HG02973 (cell line): ENCODE measurements around the gene SMTNL2.
"Not testable (repeated sequence)": the region's sequence is repeated elsewhere in the genome, so short reads cannot be mapped to it uniquely, and the experiment has no call there.

Experiments
- ATAC-seq: cut with Tn5 transposase; IDR thresholded peaks from one replicate; pipeline ENCODE4 v1.9.1; 2021; ENCODE audit warnings: moderate library complexity; ENCODE audit not compliant: unreplicated experiment

SMTNL2 gene

DNA sequence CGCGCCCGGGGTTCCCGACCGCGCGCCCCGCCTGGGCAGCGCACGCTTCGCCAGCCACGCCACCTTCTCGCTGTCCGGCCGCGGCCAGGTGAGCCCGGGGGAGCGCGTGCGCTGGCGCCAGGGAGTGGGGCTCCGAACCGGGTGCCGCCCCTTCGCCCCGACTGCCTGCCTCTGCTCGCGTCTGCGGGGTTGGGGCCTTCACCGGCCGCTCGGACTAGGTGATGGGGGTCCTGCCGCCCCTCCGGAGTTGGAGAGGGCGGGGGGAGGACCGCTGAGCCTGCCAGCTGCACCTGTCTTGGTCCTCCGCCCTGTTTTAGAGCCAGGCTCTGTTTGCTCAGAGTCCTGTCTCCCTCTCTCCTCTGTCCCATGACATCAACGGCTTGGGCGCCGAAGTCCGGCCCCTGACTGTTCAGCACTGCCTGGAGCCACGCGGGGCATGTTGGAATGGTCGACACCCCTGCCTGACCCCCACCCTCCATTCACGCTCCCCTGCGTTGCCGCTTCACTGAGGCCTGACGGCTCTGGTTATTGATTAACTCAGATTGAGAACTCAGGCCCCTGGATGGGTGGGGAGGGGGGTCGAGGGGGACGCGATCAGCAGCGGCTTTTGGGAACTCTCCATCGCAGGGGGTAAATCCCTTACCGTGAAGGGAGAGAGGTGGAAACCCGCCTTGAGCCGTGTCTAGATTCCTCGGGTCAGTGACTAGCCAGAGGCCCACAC is 748 bp downstream of the SMTNL2 start:
- no peak for ATAC-seq

DNA sequence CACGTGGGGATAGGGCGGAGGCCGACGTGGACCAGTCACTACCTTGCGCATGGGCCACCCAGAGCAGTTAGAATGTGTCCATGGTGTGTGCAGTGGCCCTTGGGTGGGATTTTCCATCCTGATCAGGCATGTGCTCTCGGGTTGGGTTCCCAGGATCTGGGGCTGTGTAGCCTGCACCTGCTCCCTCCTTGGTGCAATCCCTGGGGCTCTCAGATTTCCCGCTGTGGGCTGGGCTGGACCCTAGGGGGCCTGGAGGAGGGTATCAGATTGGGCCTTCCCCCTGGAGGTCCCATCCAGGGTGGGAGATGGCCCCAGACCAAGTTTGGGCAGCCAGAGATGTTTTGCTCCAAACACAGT is 1.3 kb downstream of the SMTNL2 start:
- no peak for ATAC-seq

DNA sequence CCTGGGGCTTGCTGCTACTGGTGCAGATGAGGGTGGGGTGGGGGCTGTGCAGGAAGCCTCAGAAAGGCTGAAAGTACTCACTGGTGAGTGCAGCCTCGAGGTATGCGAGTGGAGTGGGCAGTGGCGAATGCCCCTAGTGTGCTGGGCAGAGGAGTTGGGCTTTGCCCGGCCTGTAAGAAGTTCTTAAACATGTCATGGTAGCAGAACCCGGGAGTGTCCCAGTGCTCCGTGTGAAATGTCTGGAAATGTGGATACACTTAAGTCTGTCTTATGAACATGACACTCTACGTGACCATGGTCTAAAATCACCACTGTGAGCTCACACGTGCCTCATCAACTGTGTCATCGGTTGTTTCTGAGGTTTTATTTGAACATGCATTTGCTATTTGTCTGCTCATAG is 1.7 kb downstream of the SMTNL2 start:
- no peak for ATAC-seq

DNA sequence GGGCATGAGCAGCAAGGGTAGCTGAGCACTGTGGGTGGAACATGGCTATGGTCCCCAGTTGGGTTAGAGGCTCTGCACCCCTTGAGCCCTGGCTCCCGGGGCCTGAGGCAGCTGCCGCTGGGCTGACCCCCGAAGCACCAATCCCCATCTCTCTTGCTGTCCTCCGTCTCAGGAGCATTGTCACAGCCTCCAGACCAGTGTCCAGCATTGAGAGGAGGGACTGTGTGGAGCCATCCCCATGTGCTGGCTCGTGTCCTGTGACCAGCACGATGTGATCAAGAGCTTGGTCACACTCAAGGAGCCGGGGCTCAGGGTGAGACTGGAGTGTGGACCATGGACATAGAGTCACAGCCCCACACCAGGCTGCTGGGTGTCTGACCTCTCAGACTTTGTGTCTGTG is 2.9 kb downstream of the SMTNL2 start:
- no peak for ATAC-seq

DNA sequence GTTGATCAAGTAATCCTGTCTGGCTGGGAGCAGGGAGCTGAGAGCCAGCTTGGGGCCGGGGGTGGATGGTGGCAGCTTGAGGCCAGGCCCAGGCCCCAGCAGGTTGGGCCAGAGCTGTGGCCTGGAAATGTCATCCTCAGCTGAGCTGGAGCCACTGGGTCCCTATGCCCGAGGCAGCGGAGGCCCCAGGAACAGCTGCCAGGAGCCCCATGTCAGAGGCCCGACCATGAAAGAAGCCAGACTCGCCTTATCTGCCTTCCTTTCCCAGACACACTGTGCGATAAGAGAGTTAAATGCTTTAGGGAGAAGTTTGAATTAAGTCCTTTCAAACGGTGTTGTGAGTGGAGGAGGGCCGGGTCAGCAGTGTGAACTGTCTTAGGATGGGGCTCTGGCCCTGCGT is 3.5 kb downstream of the SMTNL2 start:
- no peak for ATAC-seq

DNA sequence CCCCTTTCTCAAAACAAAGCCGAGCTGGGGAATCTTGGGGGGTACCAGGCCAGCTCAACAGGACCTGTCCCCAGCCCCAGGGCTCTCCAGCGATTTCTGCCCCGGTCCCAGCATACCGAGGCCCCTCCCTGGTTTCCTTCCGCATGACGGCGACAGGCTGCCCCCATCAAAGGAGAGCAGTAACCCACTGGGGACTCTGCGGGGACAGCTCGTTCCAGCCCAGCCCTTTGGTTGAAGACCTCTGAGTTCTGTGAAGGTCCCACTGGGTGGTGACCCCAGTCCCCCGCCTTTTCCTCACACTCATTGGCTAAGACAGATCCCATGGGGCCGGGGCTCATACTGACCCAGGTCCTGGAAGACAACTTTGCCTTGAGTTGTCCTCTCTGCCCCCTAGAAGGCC is 4.1 kb downstream of the SMTNL2 start:
- ATAC-seq: no peak

DNA sequence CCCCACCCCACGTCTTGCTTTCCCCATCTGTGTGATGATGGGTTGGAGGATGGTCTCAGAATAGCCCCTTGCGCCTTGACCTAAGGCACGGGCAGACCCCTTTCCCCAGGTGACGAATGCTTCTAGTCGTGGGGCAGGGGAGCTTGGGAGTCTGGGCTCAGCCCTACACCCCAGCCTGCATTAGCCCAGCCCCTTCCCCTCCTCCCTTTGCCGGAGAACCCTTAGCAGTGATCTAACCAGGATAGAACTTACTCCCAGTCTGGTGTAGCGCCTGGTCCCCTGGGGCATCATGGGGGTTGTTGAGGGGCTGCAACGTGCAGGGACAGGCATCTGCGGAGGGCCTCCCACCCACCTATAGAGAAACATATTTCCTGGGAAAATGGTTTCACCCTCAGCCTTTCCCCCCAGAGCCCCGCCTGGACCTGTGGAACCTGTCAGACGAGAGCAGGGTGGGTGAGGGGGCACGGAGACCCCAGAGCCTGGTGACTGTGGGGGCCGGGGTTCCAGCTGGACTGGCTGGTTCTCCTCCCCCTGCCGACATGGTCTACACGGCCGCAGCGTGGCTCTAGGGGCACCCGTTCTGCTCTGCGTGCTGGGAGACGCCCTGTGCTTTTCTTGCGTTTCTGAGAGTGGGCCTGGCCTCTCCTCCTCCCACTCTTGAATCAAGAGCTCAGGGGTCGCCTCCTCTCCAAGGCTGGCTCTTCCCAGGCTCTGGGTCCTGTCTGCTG is 4.7 kb downstream of the SMTNL2 start:
- no peak for ATAC-seq

DNA sequence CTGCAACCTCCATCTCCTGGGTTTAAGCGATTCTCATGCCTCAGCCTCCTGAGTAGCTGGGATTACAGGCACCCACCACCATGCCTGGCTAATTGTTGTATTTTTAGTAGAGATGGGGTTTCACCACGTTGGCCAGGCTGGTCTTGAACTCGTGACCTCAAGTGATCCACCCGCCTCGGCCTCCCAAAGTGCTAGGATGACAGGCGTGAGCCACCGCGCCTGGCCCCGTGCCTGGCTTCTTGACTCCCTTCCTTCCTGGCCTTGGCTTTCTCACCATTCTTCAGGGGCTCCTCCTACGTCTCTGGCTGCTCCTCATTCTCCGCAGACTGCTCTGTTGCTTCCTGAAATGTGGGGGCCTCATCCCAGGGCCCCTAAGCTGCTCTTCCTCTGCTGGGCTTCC is 5.7 kb downstream of the SMTNL2 start:
- ATAC-seq: not testable (repeated sequence)

DNA sequence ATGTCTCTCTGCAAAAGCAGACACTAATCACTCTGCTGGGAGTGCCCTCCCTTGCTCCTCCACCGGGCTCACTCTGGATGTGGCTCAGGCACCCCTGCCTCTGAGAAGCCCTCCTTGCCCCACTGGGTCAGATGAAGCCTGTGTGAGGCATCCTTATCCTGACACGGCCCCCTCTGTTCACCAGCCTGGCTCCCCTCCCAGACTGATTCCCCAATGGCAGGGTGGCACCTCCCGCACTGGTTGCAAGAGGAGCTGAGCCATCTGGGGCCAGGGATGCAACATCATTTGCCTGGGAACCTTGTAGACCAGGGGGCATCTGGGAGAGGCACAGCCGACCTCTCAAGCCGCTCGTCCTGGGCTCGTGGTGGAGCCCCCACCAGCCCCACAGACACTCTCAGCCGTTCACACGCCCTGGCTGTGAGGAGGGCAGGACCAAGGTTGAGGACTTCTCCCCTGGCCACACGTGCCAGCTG is 6.7 kb downstream of the SMTNL2 start:
- no peak for ATAC-seq

DNA sequence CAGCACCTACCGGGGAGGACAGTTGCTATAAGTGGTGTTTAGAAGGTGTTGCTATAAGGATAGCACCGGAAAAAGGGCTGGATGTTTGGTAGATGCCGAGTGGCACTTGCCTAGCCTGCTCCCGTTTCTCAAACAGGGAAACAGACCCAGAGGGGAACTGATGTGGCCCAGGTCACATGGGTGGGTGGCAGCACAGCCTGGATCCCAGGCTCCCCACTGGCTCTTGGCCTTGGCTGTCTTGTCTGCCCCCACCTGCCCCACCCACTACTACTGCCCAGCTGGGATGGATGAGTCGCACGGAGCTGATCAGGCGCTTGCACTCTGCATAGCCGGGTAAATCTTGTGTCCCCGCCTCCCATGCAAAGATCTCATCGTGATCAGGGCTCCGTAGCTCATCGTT is 7.2 kb downstream of the SMTNL2 start:
- no peak for ATAC-seq

DNA sequence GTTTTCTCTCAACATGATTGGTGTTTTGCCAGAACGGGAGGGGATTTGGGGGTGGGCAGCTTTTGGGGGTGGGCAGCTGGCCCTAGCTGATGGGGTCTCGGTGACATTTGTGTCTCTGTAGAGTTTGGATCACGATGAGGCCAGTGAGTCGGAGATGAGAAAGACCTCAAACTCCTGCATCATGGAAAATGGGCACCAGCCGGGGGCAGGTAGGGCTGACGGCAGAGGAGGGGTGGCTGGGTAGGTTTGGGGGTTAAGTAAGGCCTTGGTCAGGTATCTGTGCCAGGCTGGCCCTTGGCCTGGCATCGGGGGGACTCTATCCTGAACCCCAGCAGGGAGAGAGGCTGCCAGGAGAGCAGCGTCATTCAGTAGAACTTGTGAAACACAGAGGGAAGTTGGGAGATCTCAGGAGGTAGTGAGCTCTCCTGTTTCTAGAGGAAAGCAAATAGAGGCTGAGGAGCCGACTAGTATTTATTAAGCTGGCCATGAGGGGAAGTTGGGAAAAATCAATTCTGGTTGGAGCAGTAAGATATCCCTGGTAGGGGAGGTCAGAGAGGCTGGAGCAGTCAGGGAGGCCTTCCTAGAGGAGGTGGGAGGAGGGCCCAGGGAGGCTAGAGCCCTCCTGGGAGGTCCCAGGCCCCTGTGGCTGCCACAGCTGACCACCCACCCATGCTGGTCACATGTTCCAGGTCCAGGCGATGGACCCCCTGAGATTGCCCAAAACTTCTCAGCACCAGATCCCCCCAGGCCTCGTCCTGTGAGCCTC is 8.1 kb downstream of the SMTNL2 start:
- no peak for ATAC-seq

DNA sequence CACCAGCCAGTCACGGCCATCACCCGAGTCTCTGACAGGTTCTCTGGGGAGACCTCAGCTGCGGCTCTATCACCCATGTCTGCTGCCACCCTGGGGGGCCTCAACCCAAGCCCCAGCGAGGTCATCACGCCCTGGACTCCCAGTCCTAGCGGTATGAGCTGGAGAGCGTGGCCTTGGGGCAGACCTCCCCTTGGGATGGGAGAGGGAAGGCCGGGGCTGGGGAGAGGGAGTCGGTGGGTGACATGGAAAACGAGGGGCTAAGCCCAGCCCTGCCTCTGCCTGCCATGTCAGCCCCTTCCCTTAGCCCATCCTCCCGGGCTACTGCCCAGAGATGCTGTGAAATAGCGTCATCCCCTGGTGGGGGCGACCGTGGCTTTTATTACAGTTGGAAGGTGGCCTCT is 8.7 kb downstream of the SMTNL2 start:
- no peak for ATAC-seq

DNA sequence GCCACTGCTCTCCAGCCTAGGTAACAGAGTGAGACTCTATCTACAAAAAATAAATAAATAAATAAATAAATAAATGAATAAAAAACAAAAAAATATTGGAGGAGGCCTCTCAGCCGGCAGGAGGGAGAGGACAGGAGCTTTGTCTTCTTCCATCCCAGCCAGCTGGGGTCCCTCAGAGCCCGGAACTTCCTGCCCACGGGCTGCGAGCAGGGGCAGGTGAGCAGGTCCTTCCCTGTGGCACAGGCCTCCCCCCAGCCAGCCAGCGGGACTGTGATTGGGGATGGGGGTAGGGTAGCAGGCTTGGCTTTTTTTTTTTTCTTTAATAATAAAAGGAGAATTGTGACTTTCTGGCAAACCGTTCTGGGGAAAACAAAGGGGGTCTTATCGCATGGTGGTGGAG is 10.1 kb downstream of the SMTNL2 start:
- no peak for ATAC-seq

DNA sequence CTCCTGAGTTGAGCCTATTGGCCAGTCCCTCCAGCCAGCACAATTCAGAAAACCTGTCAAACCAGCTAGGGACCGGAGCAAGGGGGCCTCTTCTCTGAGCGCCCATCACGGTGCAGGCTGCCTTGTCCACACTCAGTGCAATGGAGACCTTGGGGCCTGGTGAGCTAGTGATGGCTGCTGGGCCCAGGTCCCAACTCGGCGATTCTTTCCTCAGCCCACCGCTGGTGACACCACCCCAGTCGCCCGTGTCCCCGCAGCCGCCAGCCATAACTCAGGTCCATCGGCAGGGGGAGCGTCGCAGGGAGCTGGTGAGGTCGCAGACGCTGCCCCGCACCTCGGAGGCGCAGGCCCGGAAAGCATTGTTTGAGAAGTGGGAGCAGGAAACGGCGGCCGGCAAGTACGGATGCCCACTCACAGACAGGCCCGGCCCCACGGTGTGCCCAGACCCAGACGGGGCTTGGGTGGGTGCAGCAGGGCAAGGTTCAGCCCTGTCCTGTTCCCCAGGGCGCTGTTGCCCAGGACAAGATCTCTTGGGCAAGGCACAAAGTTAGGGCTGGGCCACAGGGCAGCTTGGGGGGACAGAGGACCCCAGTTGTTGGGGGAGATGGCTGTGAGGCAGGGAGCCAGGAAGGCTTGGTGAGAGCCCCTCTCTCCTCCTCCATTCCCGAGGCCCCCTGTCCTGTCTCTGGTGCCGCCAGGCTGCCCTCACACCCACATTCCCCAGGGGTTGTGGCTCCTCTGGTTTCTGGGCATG is 10.8 kb downstream of the SMTNL2 start:
- ATAC-seq: no peak

DNA sequence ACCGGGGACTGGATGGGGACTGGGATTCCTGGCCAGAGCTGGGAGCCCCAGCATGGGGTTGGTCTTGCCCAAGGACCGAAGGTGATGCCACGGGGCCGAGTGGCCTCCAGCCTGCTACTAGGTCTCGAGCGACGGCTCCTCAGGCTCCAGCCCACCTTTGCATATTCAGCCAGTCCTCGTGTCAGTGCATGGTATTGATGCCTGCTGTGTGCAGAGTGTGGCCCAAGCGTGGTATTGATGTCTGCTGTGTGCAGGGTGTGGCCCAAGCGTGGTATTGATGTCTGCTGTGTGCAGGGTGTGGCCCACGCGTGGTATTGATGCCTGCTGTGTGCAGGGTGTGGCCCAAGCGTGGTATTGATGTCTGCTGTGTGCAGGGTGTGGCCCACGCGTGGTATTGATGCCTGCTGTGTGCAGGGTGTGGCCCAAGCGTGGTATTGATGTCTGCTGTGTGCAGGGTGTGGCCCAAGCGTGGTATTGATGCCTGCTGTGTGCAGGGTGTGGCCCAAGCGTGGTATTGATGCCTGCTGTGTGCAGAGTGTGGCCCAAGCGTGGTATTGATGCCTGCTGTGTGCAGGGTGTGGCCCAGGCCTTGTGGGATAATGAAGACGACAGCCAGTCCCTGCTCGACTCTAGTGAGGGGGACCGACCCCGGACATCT is 11.5 kb downstream of the SMTNL2 start:
- not testable (repeated sequence) for ATAC-seq

DNA sequence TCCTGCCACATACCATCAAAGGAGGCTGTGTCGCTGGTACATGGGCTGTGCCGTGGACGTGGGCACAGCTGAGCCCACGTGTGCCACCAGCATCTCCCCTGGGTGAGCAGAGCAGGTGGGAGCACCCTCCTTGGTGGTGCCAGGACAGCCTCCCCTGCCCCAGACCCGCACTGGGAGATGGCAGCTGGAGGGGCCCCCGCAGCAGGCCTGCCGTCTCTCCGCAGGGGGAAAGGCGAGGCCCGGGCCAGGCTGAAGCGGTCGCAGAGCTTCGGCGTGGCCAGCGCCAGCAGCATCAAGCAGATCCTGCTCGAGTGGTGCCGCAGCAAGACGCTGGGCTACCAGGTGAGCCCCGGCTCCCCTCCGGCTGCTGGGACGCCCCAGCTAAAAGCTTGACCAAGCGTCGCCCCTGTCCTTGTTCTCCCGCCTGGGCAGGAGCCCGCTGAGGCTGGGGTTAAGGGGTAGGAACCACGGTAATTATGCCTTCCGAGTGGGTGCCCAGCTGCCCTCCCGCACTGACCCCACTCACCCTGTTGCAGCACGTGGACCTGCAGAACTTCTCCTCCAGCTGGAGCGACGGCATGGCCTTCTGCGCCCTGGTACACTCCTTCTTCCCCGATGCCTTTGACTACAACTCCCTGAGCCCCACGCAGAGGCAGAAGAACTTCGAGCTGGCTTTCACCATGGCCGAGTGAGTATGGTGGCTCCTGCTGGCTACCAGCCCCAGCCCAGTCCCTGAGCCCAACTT is 12.5 kb downstream of the SMTNL2 start:
- ATAC-seq: no peak

DNA sequence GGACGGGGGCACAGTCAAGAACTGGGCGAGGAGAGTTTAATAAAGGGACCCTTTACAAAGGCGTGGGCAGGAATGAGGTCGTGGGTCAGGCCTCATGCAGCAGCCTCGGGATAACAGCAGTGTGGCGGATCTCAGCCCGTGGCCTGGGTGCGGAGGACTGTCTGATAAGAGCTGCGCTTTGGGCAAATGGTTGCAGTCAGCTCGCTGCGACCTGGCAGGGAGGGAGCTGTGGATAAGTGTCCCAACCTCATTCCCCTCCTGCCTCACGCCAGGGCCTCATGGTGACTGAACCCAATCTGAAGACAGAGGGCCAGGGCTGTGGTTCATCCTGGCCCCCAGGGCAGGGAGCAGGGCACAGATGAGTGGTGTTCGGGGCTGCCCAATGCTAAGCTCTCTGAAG is 13.6 kb downstream of the SMTNL2 start:
- ATAC-seq: no peak

DNA sequence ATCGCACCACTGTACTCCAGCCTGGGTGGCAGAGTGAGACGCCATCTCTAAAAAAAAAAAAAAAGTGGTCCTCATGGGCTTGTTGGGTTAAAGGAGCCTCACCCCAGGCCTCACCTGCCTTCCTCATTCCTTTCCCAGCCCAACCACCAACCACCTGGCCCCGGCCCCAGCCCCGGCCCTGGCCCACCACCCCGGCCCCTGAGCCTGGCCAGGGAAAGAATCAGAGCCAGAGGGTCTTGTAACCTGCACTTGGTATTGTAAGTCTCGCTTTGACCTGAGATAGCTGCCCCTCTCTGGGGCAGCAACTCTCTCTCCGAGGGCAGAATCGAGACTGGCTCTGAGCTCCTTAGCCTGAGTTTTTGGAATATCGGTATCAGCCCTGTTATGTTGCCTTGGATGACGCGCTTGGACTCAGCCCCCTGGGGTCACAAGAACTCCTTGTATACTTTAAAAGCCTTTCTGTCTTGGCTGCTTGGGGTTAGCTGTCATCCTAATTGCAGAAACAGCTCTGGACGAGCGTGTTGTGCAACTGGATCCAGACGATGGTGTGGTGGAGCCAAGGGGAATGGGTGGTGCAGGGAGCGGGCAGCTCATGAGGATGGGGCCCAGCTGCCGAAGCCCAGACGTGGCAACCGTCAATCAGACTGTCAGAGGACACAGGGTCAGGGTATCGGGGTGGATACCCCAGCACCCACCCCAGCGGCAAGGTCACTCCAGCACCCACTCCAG is 14.6 kb downstream of the SMTNL2 start:
- no peak for ATAC-seq

DNA sequence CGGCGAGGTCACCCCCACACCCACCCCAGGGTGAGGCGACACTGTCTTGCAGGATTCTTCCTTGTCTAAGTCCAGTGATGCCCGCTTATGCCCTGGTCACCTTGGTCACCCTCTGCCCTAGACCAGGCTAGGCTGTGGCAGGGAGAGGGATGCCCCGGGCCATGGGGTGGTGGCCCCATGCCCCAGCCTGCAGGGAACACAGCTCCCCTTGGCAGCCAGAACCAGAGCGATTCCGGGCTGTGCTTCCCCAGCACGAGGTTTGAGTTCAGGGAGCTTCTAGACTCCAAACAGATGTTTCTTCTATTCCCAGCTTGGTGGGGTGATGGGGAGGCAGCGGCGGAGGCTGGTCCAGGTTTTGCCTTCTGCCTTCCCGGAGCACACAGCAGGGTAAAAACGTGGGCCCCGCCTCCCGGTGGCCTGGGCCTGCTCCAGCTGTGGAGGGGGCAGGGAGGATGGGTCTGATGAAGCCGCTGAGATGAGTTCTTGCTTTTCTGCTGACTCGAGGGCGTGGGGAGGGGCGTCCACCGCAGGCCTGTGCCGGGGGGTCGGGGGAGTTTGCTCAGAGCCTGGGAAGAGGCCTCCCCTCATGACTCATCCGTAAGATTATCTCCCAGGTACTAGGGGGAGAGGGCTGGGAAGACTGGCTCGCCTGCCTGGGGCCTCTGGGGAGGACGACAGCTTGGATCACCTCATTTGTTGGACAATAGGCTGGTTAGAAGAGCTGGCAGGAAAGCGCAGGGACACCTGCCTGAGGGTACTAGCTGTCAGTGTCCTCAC is 15.4 kb downstream of the SMTNL2 start:
- ATAC-seq: no peak
